Memory B cell (primary cell): ENCODE results near the gene PRDX2.
"Not testable (repeated sequence)": the region's sequence is repeated elsewhere in the genome, so short reads cannot be mapped to it uniquely, and the experiment has no call there.

Source experiments
- ATAC-seq: fragments of 150-1000 bp; cut with Tn5 transposase; 2 replicates; pipeline ENCODE4 v1.10.0; 2021; ENCODE audit warnings: low read depth, mild to moderate bottlenecking, moderate library complexity
- DNase-seq, 2 donors: peaks; one replicate each; pipeline ENCODE4 v3.0.0; 2022; ENCODE audit warnings: low spot score in 2 of 2
- H3K27ac Mint-ChIP-seq: one replicate; pipeline ENCODE4 v1.8.0; 2022; ENCODE audit warnings: mild to moderate bottlenecking, moderate library complexity, mixed read lengths
- H3K27me3 Mint-ChIP-seq: one replicate; pipeline ENCODE4 v1.8.0; 2022; ENCODE audit warnings: mixed read lengths
- H3K36me3 Mint-ChIP-seq: one replicate; pipeline ENCODE4 v1.8.0; 2022; ENCODE audit warnings: mild to moderate bottlenecking, mixed read lengths
- H3K4me1 Mint-ChIP-seq: one replicate; pipeline ENCODE4 v1.8.0; 2022; ENCODE audit warnings: mixed read lengths
- H3K4me3 Mint-ChIP-seq: one replicate; pipeline ENCODE4 v1.8.0; 2022; ENCODE audit warnings: mild to moderate bottlenecking, moderate library complexity, mixed read lengths
- H3K9me3 Mint-ChIP-seq: one replicate; pipeline ENCODE4 v1.8.0; 2022; ENCODE audit warnings: mixed read lengths

Gene PRDX2

DNA sequence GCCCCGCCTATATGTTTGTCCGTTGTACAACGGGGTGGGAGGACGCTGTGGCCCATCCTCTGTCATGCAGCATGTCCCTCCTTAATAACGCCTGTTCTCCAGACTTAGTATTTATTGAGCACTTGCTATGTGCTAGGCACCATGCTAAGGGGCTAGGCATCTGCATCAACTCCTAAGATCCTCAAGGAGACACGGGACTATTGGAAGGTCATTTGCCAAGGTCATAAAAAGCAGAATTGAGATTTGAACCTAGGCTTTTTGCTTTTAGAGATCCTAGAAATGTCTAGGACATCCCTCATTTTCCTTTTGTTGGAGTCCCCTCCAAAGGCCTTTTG is 34.9 kb upstream of the PRDX2 start:
- Mint-ChIP-seq H3K4me1 (peaks cover 31% of the 10 kb centered on the region), H3K9me3 (no peaks in the 10 kb centered on the region), H3K27me3 (peaks cover 46% of the 10 kb centered on the region), H3K4me3 (no peak overlapping the region), H3K36me3 (peaks cover 3% of the 10 kb centered on the region), H3K27ac (peak overlapping the region; percentile 72)
- no peak for DNase-seq
- no peak for ATAC-seq

- peaks cover 30% of the 10 kb centered on the region for H3K4me1 Mint-ChIP-seq
- H3K27ac Mint-ChIP-seq, result peak overlapping the region; percentile 37
- H3K27me3 Mint-ChIP-seq, result peaks cover 45% of the 10 kb centered on the region
- H3K36me3 Mint-ChIP-seq, result no peaks in the 10 kb centered on the region
- no peak overlapping the region for H3K4me3 Mint-ChIP-seq
- no peak for ATAC-seq
- H3K9me3 Mint-ChIP-seq, result peaks cover 3% of the 10 kb centered on the region
- no peak for DNase-seq
These were observed 33.6 kb upstream of the PRDX2 start for GRCh38 chr19:12834976-12835757.

DNA sequence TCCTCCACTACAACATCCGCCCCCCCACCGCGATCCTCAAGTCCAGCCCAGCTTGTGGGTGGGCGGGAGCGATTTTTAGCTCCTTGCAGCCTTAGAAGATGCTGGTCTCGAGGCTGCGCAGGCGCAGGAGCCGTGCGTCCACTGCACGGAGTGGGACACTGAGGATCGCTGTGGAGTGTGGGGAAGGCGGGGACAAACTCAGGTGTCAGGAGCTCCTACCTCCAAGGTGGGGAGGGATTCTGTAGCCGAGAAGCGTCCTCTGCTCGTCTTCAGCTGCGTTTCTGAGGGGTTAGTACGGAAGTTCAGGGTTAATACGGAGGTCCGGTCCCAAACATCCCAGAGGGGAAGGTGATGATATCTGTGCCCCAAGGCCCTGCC is 33.0 kb upstream of the PRDX2 start, which contains the start of gene RTBDN:
TSS of gene RTBDN (minus strand) at position 14 of the 378 bp plus-strand sequence. CDS start 4,600 bp downstream, outside the sequence.
- peaks cover 48% of the 10 kb centered on the region for H3K27me3 Mint-ChIP-seq
- H3K4me1 Mint-ChIP-seq, result peaks cover 28% of the 10 kb centered on the region
- no peak for ATAC-seq
- peak within 1 kb of the TSS; percentile 69 for H3K4me3 Mint-ChIP-seq
- H3K27ac Mint-ChIP-seq, result peak within 1 kb of the TSS; percentile 37
- H3K9me3 Mint-ChIP-seq, result peaks cover 3% of the 10 kb centered on the region
- no peaks in the 10 kb centered on the region for H3K36me3 Mint-ChIP-seq
- DNase-seq, result no peak

DNA sequence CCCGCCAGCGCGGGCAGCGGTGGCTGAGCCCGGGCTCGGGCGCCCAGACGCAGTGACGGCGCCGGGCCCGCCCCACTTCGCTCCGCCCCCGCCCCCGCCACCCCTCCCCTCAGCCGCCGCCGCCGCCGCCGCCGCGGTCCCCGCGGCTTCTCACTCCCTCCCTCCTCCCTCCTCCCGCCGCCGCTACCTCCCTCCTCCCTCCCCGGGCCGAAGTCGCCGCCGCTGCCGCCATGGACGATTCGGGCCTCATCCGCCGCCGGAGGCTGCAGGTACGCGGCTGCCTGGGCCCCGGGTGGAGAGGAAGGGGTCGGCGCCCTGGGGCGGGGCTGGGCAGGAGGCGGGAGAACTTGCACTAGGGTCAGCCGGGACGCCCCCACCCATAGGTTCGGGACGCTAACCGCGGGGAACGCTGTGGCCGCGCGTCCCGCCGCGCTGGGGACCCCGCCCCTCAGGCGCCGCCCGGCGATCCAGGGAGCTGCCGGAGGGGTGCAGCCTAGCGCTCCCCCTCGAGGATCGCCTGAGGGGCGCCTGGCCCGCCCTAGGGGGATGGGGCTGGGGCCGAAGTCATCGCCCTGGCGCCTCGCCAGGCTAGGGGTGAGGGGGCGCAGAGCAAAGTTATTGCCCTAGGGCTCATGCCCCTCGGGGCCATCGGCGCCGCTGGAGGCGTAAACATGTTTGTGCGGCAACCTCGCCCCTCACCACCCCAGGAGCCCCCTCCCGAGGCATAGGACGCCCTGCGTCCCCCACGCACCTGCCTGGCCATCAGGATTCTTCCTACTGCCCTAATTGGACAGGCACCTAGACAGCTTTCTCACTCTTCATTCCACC is 32.4 kb upstream of the PRDX2 start:
- no peak for DNase-seq
- Mint-ChIP-seq H3K27me3 (peaks cover 44% of the 10 kb centered on the region), H3K27ac (peak overlapping the region; percentile 37), H3K4me1 (peaks cover 22% of the 10 kb centered on the region), H3K4me3 (peak overlapping the region; percentile 69), H3K36me3 (no peaks in the 10 kb centered on the region), H3K9me3 (peaks cover 3% of the 10 kb centered on the region)
- ATAC-seq, result peak; percentile 16

- H3K36me3 Mint-ChIP-seq, result no peaks in the 10 kb centered on the region
- H3K27me3 Mint-ChIP-seq, result peaks cover 46% of the 10 kb centered on the region
- H3K9me3 Mint-ChIP-seq, result peaks cover 3% of the 10 kb centered on the region
- H3K27ac Mint-ChIP-seq, result no peak overlapping the region
- peaks cover 20% of the 10 kb centered on the region for H3K4me1 Mint-ChIP-seq
- peak overlapping the region; percentile 57 for H3K4me3 Mint-ChIP-seq
- DNase-seq (no peak), ATAC-seq (no peak)
These were observed 31.8 kb upstream of the PRDX2 start for GRCh38 chr19:12833418-12833737.

DNA sequence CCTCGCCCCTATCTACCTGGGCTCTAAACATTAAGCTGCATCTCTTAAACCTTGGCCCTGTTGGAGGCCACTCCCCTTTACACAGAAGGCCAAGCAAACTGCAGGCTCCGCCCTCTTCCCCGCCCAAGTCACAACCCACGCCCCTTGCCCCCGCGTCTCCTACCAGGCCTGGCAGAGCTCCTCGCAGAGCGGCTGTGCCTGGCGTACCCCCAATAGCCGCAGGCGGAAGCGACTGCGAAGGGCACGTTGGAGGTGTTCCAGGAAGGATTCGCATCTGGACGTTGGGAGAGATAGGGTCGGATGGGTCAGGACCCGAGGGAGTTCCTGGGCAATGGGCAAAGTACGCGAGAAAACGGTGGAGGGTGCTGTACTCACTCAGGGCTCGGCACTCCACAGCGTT is 26.9 kb upstream of the PRDX2 start:
- ATAC-seq, result no peak
- Mint-ChIP-seq H3K27ac (no peak overlapping the region), H3K9me3 (peaks cover 3% of the 10 kb centered on the region), H3K36me3 (no peaks in the 10 kb centered on the region), H3K4me1 (peaks cover 24% of the 10 kb centered on the region), H3K27me3 (peaks cover 50% of the 10 kb centered on the region), H3K4me3 (no peak overlapping the region)
- no peak for DNase-seq

GRCh38 chr19:12825254-12826131 is 23.9 kb upstream of the PRDX2 start:
- Mint-ChIP-seq H3K27me3 (peaks cover 32% of the 10 kb centered on the region), H3K4me3 (peak overlapping the region; percentile 33), H3K27ac (no peak overlapping the region), H3K36me3 (peaks cover 3% of the 10 kb centered on the region), H3K4me1 (peaks cover 8% of the 10 kb centered on the region), H3K9me3 (peaks cover 3% of the 10 kb centered on the region)
- ATAC-seq, result no peak
- no peak for DNase-seq

- no peak for ATAC-seq
- no peak overlapping the region for H3K4me3 Mint-ChIP-seq
- no peak overlapping the region for H3K27ac Mint-ChIP-seq
- H3K4me1 Mint-ChIP-seq, result peaks cover 8% of the 10 kb centered on the region
- peaks cover 3% of the 10 kb centered on the region for H3K9me3 Mint-ChIP-seq
- peaks cover 15% of the 10 kb centered on the region for H3K27me3 Mint-ChIP-seq
- peaks cover 5% of the 10 kb centered on the region for H3K36me3 Mint-ChIP-seq
- DNase-seq, result no peak
These were observed 20.2 kb upstream of the PRDX2 start for GRCh38 chr19:12821761-12822160.

GRCh38 chr19:12817810-12818209 is 16.2 kb upstream of the PRDX2 start:
- H3K27me3 Mint-ChIP-seq, H3K27ac Mint-ChIP-seq, H3K4me1 Mint-ChIP-seq, ATAC-seq, DNase-seq, H3K9me3 Mint-ChIP-seq, H3K4me3 Mint-ChIP-seq: not testable (repeated sequence)
- peaks cover 14% of the 10 kb centered on the region for H3K36me3 Mint-ChIP-seq

- not testable (repeated sequence) for H3K27me3 Mint-ChIP-seq, ATAC-seq, H3K4me3 Mint-ChIP-seq, DNase-seq, H3K27ac Mint-ChIP-seq, H3K9me3 Mint-ChIP-seq, H3K4me1 Mint-ChIP-seq
- H3K36me3 Mint-ChIP-seq, result peaks cover 19% of the 10 kb centered on the region
These were observed 15.6 kb upstream of the PRDX2 start for GRCh38 chr19:12817188-12817587.

DNA sequence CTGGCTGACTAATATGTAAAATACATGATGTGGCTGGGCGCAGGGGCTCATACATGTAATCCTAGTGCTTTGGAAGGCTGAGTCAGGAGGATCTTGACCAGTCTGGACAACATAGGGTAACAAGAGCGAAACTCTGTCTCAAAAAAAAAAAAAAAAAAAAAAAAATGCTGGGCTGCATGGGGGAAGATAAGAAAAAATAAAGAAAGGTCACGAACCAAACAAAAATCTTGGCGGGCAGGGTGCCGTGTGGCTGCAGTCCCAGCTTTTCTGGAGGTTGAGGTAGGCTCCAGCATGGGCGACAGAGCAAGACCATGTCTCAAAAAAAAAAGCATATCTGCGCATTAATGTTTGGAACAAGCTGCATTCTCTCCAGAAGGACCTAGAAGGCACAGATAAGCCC is 13.5 kb upstream of the PRDX2 start:
- H3K27me3 Mint-ChIP-seq, result no peaks in the 10 kb centered on the region
- ATAC-seq (no peak), DNase-seq (no peak)
- no peaks in the 10 kb centered on the region for H3K9me3 Mint-ChIP-seq
- H3K4me1 Mint-ChIP-seq, result no peaks in the 10 kb centered on the region
- H3K36me3 Mint-ChIP-seq, result peaks cover 16% of the 10 kb centered on the region
- H3K27ac Mint-ChIP-seq, result no peak overlapping the region
- no peak overlapping the region for H3K4me3 Mint-ChIP-seq

- H3K4me3 Mint-ChIP-seq, result peak within 1 kb of the TSS; percentile 88
- DNase-seq, result peak; percentile 85
- peak within 1 kb of the TSS; percentile 89 for H3K27ac Mint-ChIP-seq
- H3K27me3 Mint-ChIP-seq, result peaks cover 2% of the 10 kb centered on the region
- peaks cover 3% of the 10 kb centered on the region for H3K36me3 Mint-ChIP-seq
- ATAC-seq, result peak; percentile 90
- no peaks in the 10 kb centered on the region for H3K9me3 Mint-ChIP-seq
- H3K4me1 Mint-ChIP-seq, result peaks cover 17% of the 10 kb centered on the region
These were observed 4.9 kb upstream of the PRDX2 start, which contains the start of gene RNASEH2A for GRCh38 chr19:12806242-12807081. RNASEH2A (plus strand) TSS chr19:12806584; CDS start chr19:12806674, 90 bp downstream.

GRCh38 chr19:12804051-12804450 is 2.5 kb upstream of the PRDX2 start:
- no peak for DNase-seq
- no peak overlapping the region for H3K4me3 Mint-ChIP-seq
- H3K36me3 Mint-ChIP-seq, result no peaks in the 10 kb centered on the region
- ATAC-seq, result no peak
- H3K4me1 Mint-ChIP-seq, result peaks cover 23% of the 10 kb centered on the region
- no peaks in the 10 kb centered on the region for H3K9me3 Mint-ChIP-seq
- no peak overlapping the region for H3K27ac Mint-ChIP-seq
- peaks cover 2% of the 10 kb centered on the region for H3K27me3 Mint-ChIP-seq
